GM23338 (cell line): ENCODE results near the gene PACS1. TPM values are rescaled to one million over a fixed set of nuclear protein-coding genes. Genes with fewer than 3 reads are reported as not detected.

Experiments
- ATAC-seq: fragments of 200-7000 bp; cut with Tn5 transposase; 3 replicates; pipeline ENCODE4 v1.9.1; 2020
- DNase-seq: peaks from one replicate; pipeline ENCODE4 v3.0.0-alpha.2; 2015; ENCODE audit warnings: low spot score
- H2AFZ ChIP-seq: fragments of 200-600 bp; sonication (generic); 2 replicates; pipeline ENCODE4 v1.8.0; 2016; ENCODE audit warnings: antibody characterized with exemption, mild to moderate bottlenecking, moderate library complexity
- H3F3A ChIP-seq: fragments of 200-600 bp; sonication (generic); replicated peaks from 2 replicates; pipeline ENCODE4 v1.8.0; 2017; ENCODE audit warnings: antibody characterized with exemption, mixed run types, low read depth
- H3K27ac ChIP-seq: fragments of 200-600 bp; sonication (generic); 2 replicates; pipeline ENCODE4 v1.6.1; 2016; ENCODE audit warnings: low read depth
- H3K27me3 ChIP-seq: fragments of 200-600 bp; sonication (generic); 2 replicates; pipeline ENCODE4 v1.8.0; 2016; ENCODE audit warnings: mild to moderate bottlenecking, mixed run types, moderate library complexity; ENCODE audit not compliant: insufficient read depth
- H3K36me3 ChIP-seq: fragments of 200-600 bp; sonication (generic); 2 replicates; pipeline ENCODE4 v1.8.0; 2016; ENCODE audit warnings: mild to moderate bottlenecking; ENCODE audit not compliant: insufficient read depth
- H3K4me1 ChIP-seq: fragments of 200-600 bp; sonication (generic); 2 replicates; pipeline ENCODE4 v1.8.0; 2016; ENCODE audit warnings: mild to moderate bottlenecking, moderate library complexity; ENCODE audit not compliant: insufficient read depth
- H3K4me2 ChIP-seq: fragments of 200-600 bp; sonication (generic); 2 replicates; pipeline ENCODE4 v1.7.1; 2017; ENCODE audit warnings: mixed run types
- H3K4me3 ChIP-seq: fragments of 200-600 bp; sonication (generic); 2 replicates; pipeline ENCODE4 v1.6.1; 2016; ENCODE audit warnings: mixed run types
- H3K79me2 ChIP-seq: fragments of 200-600 bp; sonication (generic); replicated peaks from 2 replicates; pipeline ENCODE4 v1.8.0; 2017; ENCODE audit warnings: mild to moderate bottlenecking; ENCODE audit not compliant: insufficient read depth
- H3K9me2 ChIP-seq: fragments of 200-600 bp; sonication (generic); 2 replicates; pipeline ENCODE4 v1.8.0; 2017; ENCODE audit not compliant: insufficient read depth
- H4K20me1 ChIP-seq: fragments of 200-600 bp; sonication (generic); replicated peaks from 2 replicates; pipeline ENCODE4 v1.8.0; 2017; ENCODE audit warnings: mild to moderate bottlenecking; ENCODE audit not compliant: insufficient read depth
- H3K27ac Mint-ChIP-seq: 2 replicates; pipeline ENCODE4 v1.8.0; 2020; ENCODE audit warnings: inconsistent platforms, mild to moderate bottlenecking, moderate library complexity, mixed read lengths
- H3K27me3 Mint-ChIP-seq: 3 replicates; pipeline ENCODE4 v1.8.0; 2022; ENCODE audit warnings: low read depth, mild to moderate bottlenecking, moderate library complexity, mixed read lengths, inconsistent platforms; ENCODE audit not compliant: insufficient read depth, poor library complexity
- H3K36me3 Mint-ChIP-seq: 3 replicates; pipeline ENCODE4 v1.8.0; 2021; ENCODE audit warnings: low read depth, mild to moderate bottlenecking, inconsistent platforms, moderate library complexity, mixed read lengths
- H3K4me1 Mint-ChIP-seq: 3 replicates; pipeline ENCODE4 v1.8.0; 2020; ENCODE audit warnings: mild to moderate bottlenecking, inconsistent platforms, mixed read lengths
- H3K4me3 Mint-ChIP-seq: 3 replicates; pipeline ENCODE4 v1.8.0; 2021; ENCODE audit warnings: moderate library complexity, mild to moderate bottlenecking, inconsistent platforms, mixed read lengths
- H3K9me3 Mint-ChIP-seq: 3 replicates; pipeline ENCODE4 v1.8.0; 2020; ENCODE audit warnings: moderate library complexity, mild to moderate bottlenecking, inconsistent platforms, mixed read lengths
- CREB1 ChIP-seq: fragments of 250-450 bp; sonication (Bioruptor Pico); IDR thresholded peaks from 2 replicates; pipeline ENCODE4 v1.5.0; 2020; ENCODE audit warnings: low read depth, mild to moderate bottlenecking, moderate library complexity
- EZH2 ChIP-seq: fragments of 200-600 bp; sonication (generic); IDR thresholded peaks from one replicate; pipeline ENCODE4 v1.8.0; 2017; ENCODE audit warnings: antibody characterized with exemption, mild to moderate bottlenecking, low read depth; ENCODE audit not compliant: unreplicated experiment
- NANOG ChIP-seq: IDR thresholded peaks from 2 replicates; pipeline ENCODE4 v1.6.1; 2016; ENCODE audit warnings: antibody characterized with exemption, borderline replicate concordance
- POLR2AphosphoS5 ChIP-seq: IDR thresholded peaks from 2 replicates; pipeline ENCODE4 v1.6.1; 2016; ENCODE audit warnings: antibody characterized with exemption, low read depth
- REST ChIP-seq: IDR thresholded peaks from one replicate; pipeline ENCODE4 v1.6.1; 2018; ENCODE audit warnings: antibody characterized with exemption; ENCODE audit not compliant: unreplicated experiment
- STAT1 ChIP-seq: IDR thresholded peaks from one replicate; pipeline ENCODE4 v1.6.1; 2016; ENCODE audit warnings: antibody characterized with exemption; ENCODE audit not compliant: unreplicated experiment
- polyA plus RNA-seq: library from polyadenylated mRNA; unstranded; fragments of >200 nt; fragmentation: Nextera tagmentation; extraction: Ambion mirVana; gene quantifications from 2 replicates; pipeline ENCODE4 v1.2.1, GENCODE V29; 2016
- total RNA-seq: library from RNA; depleted of rRNA; stranded (reverse); fragments of >200 nt; shearing (Covaris generic); gene quantifications from 2 replicates; pipeline ENCODE4 v1.2.3, GENCODE V29; 2014

Gene PACS1
- total and polyA plus RNA-seq, 2 experiments from 2014 or later, result 8.0 to 37.5 TPM

DNA sequence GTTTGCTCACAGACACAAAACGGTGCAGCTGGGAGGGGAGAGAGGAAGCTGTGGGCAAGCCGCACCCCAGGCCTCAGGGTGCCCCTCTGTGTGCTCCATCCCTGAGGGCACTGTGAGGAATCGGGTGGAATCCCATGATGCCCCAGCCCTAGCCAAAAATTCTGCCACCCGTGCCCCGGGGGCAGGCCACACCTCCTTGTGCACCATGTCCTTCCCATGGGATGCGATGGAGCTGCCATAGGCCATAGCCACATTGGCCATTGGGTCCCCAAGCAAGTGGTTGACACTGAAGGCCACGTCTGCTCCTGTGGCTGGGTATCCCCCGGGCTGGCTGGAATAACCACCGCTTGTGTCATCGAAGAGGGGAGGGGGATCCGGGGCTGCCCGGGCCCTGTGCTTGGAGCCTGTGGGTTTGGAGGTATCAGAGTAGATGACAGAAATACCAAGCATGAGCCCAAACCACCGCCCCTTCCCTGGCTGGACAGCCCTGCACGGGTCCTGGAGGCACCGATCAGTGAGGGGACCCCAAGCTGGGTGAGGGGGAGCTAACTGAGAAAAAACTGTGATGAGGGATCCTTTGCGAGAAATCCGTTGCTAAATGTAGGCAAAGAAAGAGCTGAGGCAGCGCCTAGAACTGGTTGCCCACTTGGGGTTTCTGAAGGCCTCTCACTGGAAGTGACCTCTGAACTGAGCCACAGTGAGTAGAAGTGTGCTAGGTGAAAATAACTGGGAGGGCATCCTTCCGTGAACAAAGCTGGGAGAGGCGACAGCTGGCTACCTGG lies 218.0 kb downstream of the PACS1 start (continued):
- no peak for TF ChIP-seq REST
- TF ChIP-seq STAT1, result no peak
- no peak for TF ChIP-seq NANOG

- peaks cover 21% of the 10 kb centered on the region for H3K4me1 ChIP-seq
- H3K4me1 Mint-ChIP-seq, result peaks cover 21% of the 10 kb centered on the region
- no peaks in the 10 kb centered on the region; the same call in 1 of the 2 replicates for H4K20me1 ChIP-seq
- H3K79me2 ChIP-seq, result peaks cover 9% of the 10 kb centered on the region
- TF ChIP-seq POLR2AphosphoS5, result peak; percentile 86
- peak; percentile 87 for TF ChIP-seq CREB1
- no peak for TF ChIP-seq NANOG
- TF ChIP-seq EZH2, result no peak
- peaks cover 18% of the 10 kb centered on the region; the same call in 1 of the 2 replicates for H3F3A ChIP-seq
- peak within 1 kb of the TSS; percentile 95 for H3K4me2 ChIP-seq
- H3K4me3 ChIP-seq, result peak within 1 kb of the TSS; percentile 94
- peaks cover 2% of the 10 kb centered on the region; the same call in 1 of the 3 replicates for H3K9me3 Mint-ChIP-seq
- DNase-seq, result peak; percentile 99
- H3K4me3 Mint-ChIP-seq, result peak within 1 kb of the TSS; percentile 94
- H3K27ac ChIP-seq, result peak within 1 kb of the TSS; percentile 83
- peaks cover 35% of the 10 kb centered on the region for H3K27me3 Mint-ChIP-seq
- no peaks in the 10 kb centered on the region; the same call in 2 of the 3 replicates for H3K36me3 Mint-ChIP-seq
- H3K27ac Mint-ChIP-seq, result peak within 1 kb of the TSS; percentile 95
- H3K36me3 ChIP-seq, result no peaks in the 10 kb centered on the region; the same call in 1 of the 2 replicates
- H2AFZ ChIP-seq, result peak within 1 kb of the TSS; percentile 74
- no peaks in the 10 kb centered on the region for H3K9me2 ChIP-seq
- peak; percentile 92 for ATAC-seq
- H3K27me3 ChIP-seq, result peaks cover 30% of the 10 kb centered on the region
These were observed 218.8 kb downstream of the PACS1 start, which contains the start of gene YIF1A for GRCh38 chr11:66288671-66289547. Gene YIF1A (minus strand): TSS chr11:66289143. CDS start chr11:66288985, 158 bp downstream.
